Right lobe of liver (tissue), 6 donors: ENCODE data around the gene GPC5. TPM values are rescaled to one million over a fixed set of nuclear protein-coding genes. Genes with fewer than 3 reads are reported as not detected.

Source experiments
- ATAC-seq, 4 donors: fragments of 200-7000 bp; cut with Tn5 transposase; one replicate each; pipeline ENCODE4 v1.9.1; 2020; ENCODE audit warnings: mild to moderate bottlenecking in 4 of 4, moderate library complexity in 4 of 4
- DNase-seq, 3 donors: peaks; one replicate each; pipeline ENCODE4 v3.0.0-alpha.2; 2020
- H3K27ac ChIP-seq, 3 donors: fragments of 200-600 bp; one replicate each; pipeline ENCODE4 v1.8.0; 2022
- H3K27me3 ChIP-seq, 2 donors: fragments of 200-600 bp; one replicate each; pipeline ENCODE4 v1.8.0; 2022
- H3K36me3 ChIP-seq, 4 donors: fragments of 200-600 bp; sonication (generic) in 1 of 4; one replicate each; pipeline versions ENCODE4 v1.5.1 to v1.8.0; 2017 to 2022; ENCODE audit warnings: control low read depth in 1 of 4
- H3K4me1 ChIP-seq, 4 donors: fragments of 200-600 bp; sonication (generic) in 1 of 4; one replicate each; pipeline versions ENCODE4 v1.5.1 to v1.8.0; 2017 to 2022; ENCODE audit warnings: control low read depth in 1 of 4
- H3K4me3 ChIP-seq, 3 donors: fragments of 200-600 bp; one replicate each; pipeline ENCODE4 v1.8.0; 2022
- H3K9me3 ChIP-seq, 4 donors: fragments of 200-600 bp; sonication (generic) in 1 of 4; one replicate each; pipeline versions ENCODE4 v1.5.1 to v1.8.0; 2017 to 2022; ENCODE audit warnings: control low read depth in 1 of 4
- CTCF ChIP-seq, 4 donors: fragments of 200-600 bp in 3 of 4; fragments of 450-650 bp in 1 of 4; IDR thresholded peaks; one replicate each; pipeline versions ENCODE4 v1.5.1 to v1.8.0; 2016 to 2022; ENCODE audit warnings: antibody characterized with exemption in 4 of 4, mild to moderate bottlenecking in 2 of 4
- POLR2A ChIP-seq: fragments of 450-650 bp; IDR thresholded peaks from one replicate; pipeline ENCODE4 v1.6.1; 2017; ENCODE audit warnings: antibody characterized with exemption, mild to moderate bottlenecking
- WGBS: methylation state at CpG from one replicate; pipeline ENCODE4 v1.1.6; 2018; ENCODE audit warnings: low coverage, low lambda C conversion rate; ENCODE audit not compliant: insufficient coverage; ENCODE audit errors: missing lambda C conversion rate; 5-methylcytosine and 5-hydroxymethylcytosine counted together
- intact Hi-C, 2 donors: fragments of 100-400 bp; cut with DNase I; formaldehyde crosslinking; loops; one replicate each; pipeline versions ENCODE4 v1.11.2 to v1.14.1; 2022
- total RNA-seq, 6 experiments: library from RNA; depleted of rRNA in 2 of 6; stranded (reverse); fragments of >200 nt in 2 of 6; fragmentation: NEBNext Ultra II Directional in 3 of 6; extraction: Animal tissue kit (Norgen Biotek cat#: 25700) in 3 of 6; gene quantifications; one replicate each; pipeline versions ENCODE4 v1.1.0 to v1.2.4, GENCODE V29; 2016 to 2023
- donor health status: DM: no; HTN: yes; CAD: no.
- donor health status: DM: no; HTN: no; CAD: no.
- donor health status: DM: no; HTN: no; CAD: no.
- donor health status: DM: no; HTN: yes; CAD: no.
- donor health status: DM: no; HTN: yes; CAD: no.

The GPC5 gene
- total RNA-seq, 6 experiments from 2014 or later: 0.12 to 0.99 (median 0.66) TPM

DNA sequence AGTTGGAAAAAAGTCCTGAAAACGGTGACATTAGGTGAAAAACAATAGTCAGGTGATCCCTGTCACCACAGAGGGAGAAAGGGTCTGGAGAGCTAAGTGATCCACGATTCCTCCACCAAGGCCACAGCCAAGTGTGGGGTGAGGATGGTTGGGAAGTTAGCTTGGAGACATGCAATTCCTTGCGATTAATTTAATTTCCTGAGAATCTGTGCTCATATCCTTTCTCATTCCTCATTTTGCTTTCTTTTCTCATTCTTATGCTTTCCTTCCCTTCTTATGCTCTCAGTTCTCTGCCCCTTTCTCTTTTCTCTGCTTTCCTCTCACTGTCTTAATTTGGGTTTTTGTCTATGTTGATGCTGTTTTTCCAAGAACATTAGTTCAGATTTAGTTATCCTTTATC is 68.8 kb downstream of the GPC5 start:
- intact Hi-C loops: no loop called here
- no peaks in the 10 kb centered on the region for H3K36me3 ChIP-seq
- no peaks in the 10 kb centered on the region for H3K9me3 ChIP-seq
- no peak for ATAC-seq
- WGBS: 63% methylated on average over 3 of the region's 3 CpGs
- TF ChIP-seq POLR2A (no peak), CTCF (IDR thresholded peaks at IDR 0.05) (no peak)
- no peak overlapping the region for H3K4me3 ChIP-seq
- no peaks in the 10 kb centered on the region for H3K27me3 ChIP-seq
- no peak overlapping the region for H3K27ac ChIP-seq
- no peaks in the 10 kb centered on the region for H3K4me1 ChIP-seq
- no peak for DNase-seq

- intact Hi-C loops: no loop called here
- H3K4me3 ChIP-seq: no peak overlapping the region
- no peaks in the 10 kb centered on the region for H3K9me3 ChIP-seq
- H3K36me3 ChIP-seq: no peaks in the 10 kb centered on the region
- no peak for ATAC-seq
- 84% methylated on average over 2 of the region's 2 CpGs for WGBS
- H3K27me3 ChIP-seq: no peaks in the 10 kb centered on the region
- H3K4me1 ChIP-seq: no peaks in the 10 kb centered on the region
- TF ChIP-seq POLR2A: no peak
- TF ChIP-seq CTCF (IDR thresholded peaks at IDR 0.05): no peak
- DNase-seq: no peak
- no peak overlapping the region for H3K27ac ChIP-seq
Observed at GRCh38 chr13:91468301-91468700, 69.9 kb downstream of the GPC5 start.

- intact Hi-C loops: no loop called here
- no peaks in the 10 kb centered on the region for H3K4me1 ChIP-seq
- H3K36me3 ChIP-seq: no peaks in the 10 kb centered on the region
- TF ChIP-seq POLR2A: no peak
- no peak for TF ChIP-seq CTCF (IDR thresholded peaks at IDR 0.05)
- no peak for DNase-seq
- no peak overlapping the region for H3K27ac ChIP-seq
- H3K9me3 ChIP-seq: no peaks in the 10 kb centered on the region
- 73% methylated on average over 4 of the region's 4 CpGs for WGBS
- no peak overlapping the region for H3K4me3 ChIP-seq
- H3K27me3 ChIP-seq: no peaks in the 10 kb centered on the region
- ATAC-seq: no peak
Observed at GRCh38 chr13:91470084-91470621, 71.7 kb downstream of the GPC5 start.

GRCh38 chr13:91470681-91471080 is 72.3 kb downstream of the GPC5 start:
- Histone ChIP-seq H3K4me3 (no peak overlapping the region), H3K27ac (no peak overlapping the region), H3K36me3 (no peaks in the 10 kb centered on the region), H3K9me3 (no peaks in the 10 kb centered on the region), H3K27me3 (no peaks in the 10 kb centered on the region), H3K4me1 (no peaks in the 10 kb centered on the region)
- no peak for TF ChIP-seq POLR2A
- TF ChIP-seq CTCF (IDR thresholded peaks at IDR 0.05): no peak
- no peak for ATAC-seq
- no peak for DNase-seq
- 78% methylated on average over 3 of the region's 3 CpGs for WGBS
- intact Hi-C loops: no loop called here

- no peak for ATAC-seq
- Histone ChIP-seq H3K4me3 (no peak overlapping the region), H3K4me1 (no peaks in the 10 kb centered on the region), H3K27me3 (no peaks in the 10 kb centered on the region), H3K36me3 (peaks cover 0 to 2% (median 0%) of the 10 kb centered on the region in 4 donors), H3K9me3 (no peaks in the 10 kb centered on the region), H3K27ac (no peak overlapping the region)
- TF ChIP-seq POLR2A (no peak), CTCF (IDR thresholded peaks at IDR 0.05) (no peak)
- WGBS: 58% methylated on average over 3 of the region's 5 CpGs
- no peak for DNase-seq
- intact Hi-C loops: no loop called here
Observed at GRCh38 chr13:91482427-91482826, 84.0 kb downstream of the GPC5 start.
